Osteoblast (primary cell): ENCODE measurements around the gene UGT1A3. TPM values are rescaled to one million over a fixed set of nuclear protein-coding genes. Genes with fewer than 3 reads are reported as not detected.
"Not testable (repeated sequence)": the region's sequence is repeated elsewhere in the genome, so short reads cannot be mapped to it uniquely, and the experiment has no call there.

Experiments used
- DNase-seq: peaks from one replicate; pipeline ENCODE4 v3.0.0; 2011; ENCODE audit warnings: low spot score, mixed read lengths; ENCODE audit not compliant: insufficient read length; ENCODE audit errors: missing footprints
- H2AFZ ChIP-seq: 2 replicates; pipeline ENCODE4 v1.6.0; 2011; ENCODE audit warnings: mild to moderate bottlenecking, low read length
- H3K27ac ChIP-seq: 2 replicates; pipeline ENCODE4 v1.5.1; 2011; ENCODE audit warnings: mild to moderate bottlenecking, low read depth, low read length, moderate library complexity
- H3K27me3 ChIP-seq: 2 replicates; pipeline ENCODE4 v1.6.0; 2012; ENCODE audit warnings: mild to moderate bottlenecking, control low read depth, inconsistent platforms, low read length, moderate library complexity; ENCODE audit not compliant: insufficient read depth
- H3K36me3 ChIP-seq: 2 replicates; pipeline ENCODE4 v1.5.1; 2011; ENCODE audit warnings: mild to moderate bottlenecking, low read length, control low read depth, moderate library complexity; ENCODE audit not compliant: insufficient read depth
- H3K4me1 ChIP-seq: 2 replicates; pipeline ENCODE4 v1.5.1; 2011; ENCODE audit warnings: mild to moderate bottlenecking, low read length, control low read depth, moderate library complexity; ENCODE audit not compliant: insufficient read depth
- H3K4me2 ChIP-seq: 2 replicates; pipeline ENCODE4 v1.6.0; 2011; ENCODE audit warnings: mild to moderate bottlenecking, low read length; ENCODE audit not compliant: insufficient read depth
- H3K4me3 ChIP-seq: fragments of 200-600 bp; sonication (generic); 3 replicates; pipeline ENCODE4 v1.5.1; 2012; ENCODE audit warnings: mild to moderate bottlenecking, low read length, inconsistent platforms; ENCODE audit not compliant: insufficient read depth
- H3K79me2 ChIP-seq: 2 replicates; pipeline ENCODE4 v1.6.0; 2012; ENCODE audit warnings: mild to moderate bottlenecking, low read length, control low read depth, inconsistent platforms; ENCODE audit not compliant: insufficient read depth
- H3K9me3 ChIP-seq: 2 replicates; pipeline ENCODE4 v1.5.1; 2011; ENCODE audit warnings: low read depth, low read length, control low read depth
- H4K20me1 ChIP-seq: 2 replicates; pipeline ENCODE4 v1.6.0; 2012; ENCODE audit warnings: mild to moderate bottlenecking, low read length, control low read depth; ENCODE audit not compliant: insufficient read depth
- CTCF ChIP-seq: IDR thresholded peaks from 2 replicates; pipeline ENCODE4 v1.5.1; 2011; ENCODE audit warnings: mild to moderate bottlenecking, low read depth, low read length, moderate library complexity; ENCODE audit errors: extremely low read depth
- total RNA-seq: library from RNA; depleted of rRNA; stranded (reverse); fragments of >200 nt; gene quantifications from 2 replicates; pipeline ENCODE4 v1.2.3, GENCODE V29; 2012

The UGT1A3 gene
- total RNA-seq, 1 donor, result not detected

- Histone ChIP-seq H3K4me2 (no peak overlapping the region), H3K27me3 (peaks cover 19% of the 10 kb centered on the region), H4K20me1 (no peaks in the 10 kb centered on the region), H3K4me1 (no peaks in the 10 kb centered on the region), H2AFZ (no peak overlapping the region), H3K36me3 (no peaks in the 10 kb centered on the region), H3K4me3 (no peak overlapping the region), H3K79me2 (no peaks in the 10 kb centered on the region), H3K27ac (no peak overlapping the region), H3K9me3 (no peaks in the 10 kb centered on the region)
- TF ChIP-seq CTCF, result no peak
- no peak for DNase-seq
Measured at GRCh38 chr2:233714121-233714520, 14.7 kb upstream of the UGT1A3 start.

- DNase-seq, result no peak
- Histone ChIP-seq H4K20me1 (no peaks in the 10 kb centered on the region), H3K4me1 (no peaks in the 10 kb centered on the region), H3K36me3 (no peaks in the 10 kb centered on the region), H3K27ac (no peak within 1 kb of the TSS), H3K4me3 (no peak within 1 kb of the TSS), H3K9me3 (no peaks in the 10 kb centered on the region), H3K79me2 (no peaks in the 10 kb centered on the region), H2AFZ (no peak within 1 kb of the TSS), H3K4me2 (no peak within 1 kb of the TSS), H3K27me3 (peaks cover 12% of the 10 kb centered on the region)
- no peak for TF ChIP-seq CTCF
Measured at GRCh38 chr2:233718552-233718951, 10.3 kb upstream of the UGT1A3 start, which contains the start of gene UGT1A4. UGT1A4 (plus strand) TSS chr2:233718736; CDS start chr2:233718821, 85 bp downstream.

GRCh38 chr2:233736868-233737653, 8.2 kb downstream of the UGT1A3 start:
- H4K20me1 ChIP-seq, H3K27me3 ChIP-seq: not testable (repeated sequence)

GRCh38 chr2:233740870-233741269, 12.0 kb downstream of the UGT1A3 start:
- Histone ChIP-seq H3K4me1 (no peaks in the 10 kb centered on the region), H3K27me3 (peaks cover 14% of the 10 kb centered on the region), H3K36me3 (no peaks in the 10 kb centered on the region), H3K9me3 (no peaks in the 10 kb centered on the region), H2AFZ (no peak overlapping the region), H3K4me3 (no peak overlapping the region), H3K4me2 (no peak overlapping the region), H3K79me2 (no peaks in the 10 kb centered on the region), H3K27ac (no peak overlapping the region), H4K20me1 (no peaks in the 10 kb centered on the region)
- TF ChIP-seq CTCF, result no peak
- DNase-seq, result no peak

More at GRCh38 chr2:233736868-233737653, 8.2 kb downstream of the UGT1A3 start:
- not testable (repeated sequence) for H3K4me2 ChIP-seq, H3K4me3 ChIP-seq, H3K4me1 ChIP-seq, H2AFZ ChIP-seq, H3K9me3 ChIP-seq, H3K79me2 ChIP-seq, H3K36me3 ChIP-seq, DNase-seq, H3K27ac ChIP-seq
